SKM-1 treated with dmso at 0.1 percent for 144 hours (cell line): Measurements from ENCODE around the gene RINL.
"Not testable (repeated sequence)": the region's sequence is repeated elsewhere in the genome, so short reads cannot be mapped to it uniquely, and the experiment has no call there.

Experiments used
- DNase-seq: peaks from one replicate; lab custom pipeline; 2025; ENCODE audit not compliant: unreplicated experiment; lab: John Stamatoyannopoulos, UW

The RINL gene

GRCh38 chr19:38836983-38837626, 41.0 kb downstream of the RINL start:
- DNase-seq, result no peak

DNA sequence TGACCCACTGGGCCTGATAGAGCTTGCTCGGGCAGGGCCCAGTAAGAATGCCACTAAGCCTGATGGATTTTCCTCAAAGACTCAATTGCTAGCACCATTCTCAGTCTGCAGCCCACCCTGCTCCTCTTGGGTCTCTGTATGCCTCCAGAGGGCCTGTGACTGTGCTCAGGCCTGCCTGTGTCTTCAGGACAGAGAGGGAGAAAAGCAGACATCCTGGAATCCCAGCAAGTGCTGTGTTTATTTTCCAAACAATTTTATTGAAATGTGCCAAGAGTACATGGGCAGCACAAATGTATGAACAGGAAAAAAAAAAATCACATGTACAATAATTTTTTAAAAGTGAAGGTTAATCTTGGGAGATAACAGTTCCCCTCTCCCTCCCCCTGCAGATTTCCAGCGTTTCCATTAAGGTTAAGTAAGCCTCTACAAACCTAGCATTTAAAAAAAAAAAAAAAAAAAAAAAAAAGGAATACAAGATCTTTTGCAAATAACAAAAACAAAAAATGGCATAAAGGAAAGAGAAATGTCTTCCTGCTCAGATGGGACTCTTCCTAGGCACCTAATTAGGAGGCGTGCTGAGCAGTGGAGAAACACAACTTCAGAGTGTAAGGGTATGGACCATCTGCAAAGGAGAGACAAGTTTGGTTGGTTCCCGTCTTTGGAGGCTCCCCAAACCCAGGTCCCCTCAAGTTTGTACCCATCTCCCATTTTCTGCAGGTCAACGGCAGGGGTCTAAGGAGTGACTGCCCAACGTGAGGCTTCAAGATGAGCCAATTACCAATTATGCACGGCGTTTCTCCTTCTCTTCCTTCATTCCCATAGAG, 41.7 kb downstream of the RINL start:
- no peak for DNase-seq

GRCh38 chr19:38834590-38834989, 43.5 kb downstream of the RINL start:
- DNase-seq, result no peak

GRCh38 chr19:38834104-38834490, 44.0 kb downstream of the RINL start:
- DNase-seq, result no peak

DNA sequence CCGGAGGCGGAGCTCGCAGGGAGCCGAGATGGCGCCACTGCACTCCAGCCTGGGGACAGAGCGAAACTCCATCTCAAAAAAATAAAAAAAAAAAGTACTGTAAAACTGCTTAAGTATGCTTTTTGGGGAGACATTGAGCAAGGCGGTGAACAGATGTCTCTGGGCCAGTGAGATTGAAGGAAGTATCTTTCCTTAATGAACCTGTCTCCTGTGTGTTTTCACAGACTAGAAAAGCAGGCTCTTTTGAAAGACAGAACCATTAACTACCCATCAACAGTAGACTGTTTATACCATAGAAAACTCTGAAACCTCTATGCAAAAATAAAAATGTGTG, 45.0 kb downstream of the RINL start:
- DNase-seq, result no peak

DNA sequence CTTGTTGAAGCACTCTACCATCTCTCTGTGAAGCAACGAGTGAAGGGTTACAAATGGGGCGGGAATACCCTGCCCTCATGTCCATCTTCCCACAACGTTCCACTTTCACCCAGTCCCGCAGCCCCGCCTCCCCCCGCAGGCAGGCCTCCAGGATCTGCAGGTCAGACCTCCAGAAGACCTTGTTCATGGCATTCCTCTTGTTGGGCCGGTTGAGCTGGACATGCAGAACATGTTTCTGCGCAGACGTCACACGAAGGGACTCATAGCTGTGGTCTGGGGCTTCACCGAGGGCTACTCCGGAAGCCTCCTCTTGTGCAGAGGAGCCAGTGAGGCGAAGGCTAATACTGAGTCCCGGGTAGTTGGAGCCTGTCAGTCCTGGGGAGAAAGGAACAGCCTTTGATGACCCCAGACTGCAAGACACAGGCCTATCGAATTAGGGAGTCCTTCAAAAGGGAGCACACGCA, 46.9 kb downstream of the RINL start:
- peak; percentile 59 for DNase-seq

- no peak for DNase-seq
These were observed 47.9 kb downstream of the RINL start for GRCh38 chr19:38830039-38830733.

DNA sequence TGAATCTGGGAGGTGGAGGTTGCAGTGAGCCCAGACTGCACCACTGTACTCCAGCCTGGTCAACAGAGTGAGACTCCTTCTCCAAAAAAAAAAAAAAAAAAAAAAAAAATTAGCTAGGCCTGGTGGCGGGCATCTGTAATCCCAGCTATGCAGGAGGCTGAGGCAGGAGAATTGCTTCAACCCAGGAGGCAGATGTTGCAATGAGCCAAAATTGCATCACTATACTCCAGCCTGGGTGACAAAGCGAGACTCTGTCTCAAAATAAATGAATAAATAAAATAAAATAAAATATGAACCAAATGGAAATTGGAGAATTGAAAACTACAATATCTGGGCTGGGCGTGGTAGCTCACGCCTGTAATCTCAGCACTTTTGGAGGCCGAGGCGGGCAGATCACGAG, 48.9 kb downstream of the RINL start:
- peak; percentile 17 for DNase-seq

DNA sequence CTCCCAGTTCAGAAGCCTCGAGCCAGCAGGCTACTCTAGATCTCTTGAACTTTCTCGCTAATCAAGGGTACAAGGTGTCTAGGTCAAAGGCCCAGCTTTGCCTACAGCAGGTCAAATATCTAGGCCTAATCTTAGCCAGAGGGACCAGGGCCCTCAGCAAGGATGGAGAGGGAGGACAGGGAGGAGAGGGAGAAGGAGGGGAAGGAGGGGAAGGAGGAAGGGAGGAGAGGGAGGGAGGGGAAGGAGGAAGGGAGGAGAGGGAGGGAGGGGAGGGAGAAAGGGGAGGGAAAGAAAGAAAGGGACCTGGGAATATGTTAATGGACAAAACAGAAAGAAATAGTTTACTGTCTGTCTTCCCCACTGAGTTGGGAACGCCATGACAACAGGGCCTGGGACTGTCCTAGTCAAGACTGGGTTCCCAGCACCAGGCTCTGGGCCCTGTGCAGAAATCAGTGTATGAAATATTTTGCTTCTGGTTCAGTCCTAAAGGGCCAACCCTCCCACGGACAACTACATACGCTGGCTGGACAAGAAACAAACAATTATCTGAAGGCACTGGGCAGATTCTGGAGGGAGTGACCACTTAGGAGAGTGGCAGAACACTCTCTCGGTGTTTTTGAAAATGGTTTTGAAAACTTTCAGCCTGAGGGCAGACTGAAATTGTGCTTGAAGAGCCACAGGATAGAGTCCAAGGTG, 51.1 kb downstream of the RINL start:
- no peak for DNase-seq

DNA sequence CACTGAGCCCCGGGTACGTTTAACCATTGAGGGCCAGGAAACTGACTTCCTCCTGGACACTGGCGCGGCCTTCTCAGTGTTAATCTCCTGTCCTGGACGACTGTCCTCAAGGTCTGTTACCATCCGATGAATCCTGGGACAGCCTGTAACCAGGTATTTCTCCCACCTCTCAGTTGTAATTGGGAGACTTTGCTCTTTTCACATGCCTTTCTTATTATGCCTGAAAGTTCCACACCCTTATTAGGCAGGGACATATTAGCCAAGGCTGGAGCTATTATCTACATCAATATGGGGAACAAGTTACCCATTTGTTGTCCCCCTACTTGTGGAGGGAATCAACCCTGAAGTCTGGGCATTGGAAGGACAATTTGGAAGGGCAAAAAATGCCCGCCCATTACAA, 52.1 kb downstream of the RINL start:
- not testable (repeated sequence) for DNase-seq

DNA sequence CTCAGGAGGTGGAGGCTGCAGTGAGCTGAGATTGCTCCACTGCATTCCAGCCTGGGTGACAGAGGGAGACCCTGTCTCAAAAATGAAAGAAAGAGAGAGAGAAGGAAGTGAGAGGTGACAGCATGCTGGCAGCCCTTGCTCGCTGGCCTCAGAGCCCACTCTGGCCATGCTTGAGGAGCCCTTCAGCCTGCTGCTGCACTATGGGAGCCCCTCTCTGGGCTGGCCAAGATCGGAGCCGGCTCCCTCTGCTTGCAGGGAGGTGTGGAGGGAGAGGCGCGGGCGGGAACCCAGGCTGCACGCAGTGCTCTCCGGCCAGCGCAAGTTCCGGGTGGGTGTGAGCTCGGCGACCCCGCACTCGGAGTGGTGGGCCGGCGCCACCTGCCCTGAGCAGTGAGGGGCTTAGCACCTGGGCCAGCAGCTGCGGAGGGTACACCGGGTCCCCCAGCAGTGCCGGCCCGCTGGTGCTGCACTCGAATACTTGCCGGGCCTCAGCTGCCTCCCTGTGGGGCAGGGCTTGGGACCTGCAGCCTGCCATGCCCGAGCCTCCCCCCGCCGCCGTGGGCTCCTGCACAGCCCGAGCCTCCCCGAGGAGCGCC, 56.7 kb downstream of the RINL start:
- not testable (repeated sequence) for DNase-seq

- no peak for DNase-seq
These were observed 58.7 kb downstream of the RINL start for GRCh38 chr19:38819231-38819920.
